ENCODE results near the gene OSBPL3. TPM values are rescaled to one million over a fixed set of nuclear protein-coding genes. Genes with fewer than 3 reads are reported as not detected.

Gene OSBPL3
- total RNA-seq, 1 experiment from 2014 or later: 8.6 TPM

DNA sequence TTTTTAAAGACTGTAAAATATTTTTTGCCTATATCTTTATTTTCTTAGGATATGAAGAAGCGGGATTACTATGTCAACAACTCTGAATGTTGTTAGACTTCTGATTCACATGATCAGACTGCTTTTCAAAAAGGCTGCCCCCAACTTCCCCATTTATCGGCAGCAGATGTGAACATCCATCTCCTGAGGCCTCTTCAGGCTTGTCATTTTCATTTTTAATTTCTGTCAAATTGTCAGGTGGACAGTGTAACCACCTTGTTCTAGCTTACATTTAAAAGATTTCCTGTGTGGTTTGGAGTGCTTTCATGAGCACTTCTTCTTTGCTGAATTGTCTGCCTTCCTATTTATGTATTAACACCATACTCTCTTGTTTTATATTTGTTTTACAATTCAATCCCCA is 143.9 kb downstream of the OSBPL3 start:
- Histone ChIP-seq H3T11ph (ENCODE audit: low read length) (no peak overlapping the region), H3K27me3 (ENCODE audit: insufficient read depth, low read length) (no peaks in the 10 kb centered on the region), H2AFZ (ENCODE audit: low read length) (no peak overlapping the region), H3K9me3 (ENCODE audit: control insufficient read depth, low read depth, low read length) (no peaks in the 10 kb centered on the region), H2BK20ac (ENCODE audit: low read depth, low read length, poor library complexity, severe bottlenecking) (no peak overlapping the region), H3K79me2 (ENCODE audit: insufficient read depth, low read length) (no peaks in the 10 kb centered on the region), H2BK15ac (ENCODE audit: low read depth, low read length) (no peak overlapping the region), H3K23me2 (ENCODE audit: insufficient read length, low read depth, low read length, poor library complexity, severe bottlenecking) (no peaks in the 10 kb centered on the region), H2AK5ac (ENCODE audit: insufficient read length, low read length) (no peak overlapping the region), H4K8ac (replicated peaks; ENCODE audit: insufficient read length, low read depth, low read length) (no peak overlapping the region), H3K23ac (ENCODE audit: insufficient read length, low read depth, low read length) (no peak overlapping the region), H2BK120ac (ENCODE audit: low read depth, low read length, poor library complexity, severe bottlenecking) (no peak overlapping the region), H4K5ac (ENCODE audit: insufficient read length, low read depth, low read length) (no peak overlapping the region), H3K27ac (ENCODE audit: insufficient read length, low read depth, low read length) (no peak overlapping the region), H3K4ac (ENCODE audit: low read depth, low read length) (no peak overlapping the region), H3K14ac (ENCODE audit: insufficient read depth, low read length) (no peak overlapping the region), H3K4me2 (ENCODE audit: insufficient read depth, insufficient read length, low read length) (no peak overlapping the region), H3K56ac (ENCODE audit: insufficient read length, low read depth, low read length) (no peak overlapping the region), H2BK5ac (ENCODE audit: insufficient read length, low read length) (no peak overlapping the region), H3K9ac (ENCODE audit: extremely low read depth, insufficient read length, low read length) (no peak overlapping the region), H3K79me1 (ENCODE audit: insufficient read depth, low read depth, low read length, poor library complexity, severe bottlenecking) (no peaks in the 10 kb centered on the region), H2BK12ac (ENCODE audit: insufficient read length, low read depth, low read length) (no peak overlapping the region), H3K18ac (ENCODE audit: insufficient read length, low read depth, low read length) (no peak overlapping the region), H4K91ac (ENCODE audit: insufficient read length, low read depth, low read length) (no peak overlapping the region), H3K4me1 (ENCODE audit: insufficient read depth, low read length) (no peaks in the 10 kb centered on the region), H4K20me1 (ENCODE audit: control insufficient read depth, insufficient read depth, insufficient read length) (no peaks in the 10 kb centered on the region)
- no peak for DNase-seq
- Mint-ChIP-seq H3K4me3 (no peak overlapping the region), H3K4me1 (no peaks in the 10 kb centered on the region), H3K27me3 (ENCODE audit: low read depth) (no peaks in the 10 kb centered on the region), H3K9me3 (no peaks in the 10 kb centered on the region), H3K27ac (no peak overlapping the region), H3K36me3 (ENCODE audit: insufficient read depth in 1 of 3, low read depth in 3 of 3) (no peaks in the 10 kb centered on the region; a peak in 1 of 7 replicates)
- WGBS (ENCODE audit: extremely low coverage, insufficient read length, low lambda C conversion rate): no CpG with 5 or more reads among the region's 2 CpGs
- TF ChIP-seq, protein P1, sequence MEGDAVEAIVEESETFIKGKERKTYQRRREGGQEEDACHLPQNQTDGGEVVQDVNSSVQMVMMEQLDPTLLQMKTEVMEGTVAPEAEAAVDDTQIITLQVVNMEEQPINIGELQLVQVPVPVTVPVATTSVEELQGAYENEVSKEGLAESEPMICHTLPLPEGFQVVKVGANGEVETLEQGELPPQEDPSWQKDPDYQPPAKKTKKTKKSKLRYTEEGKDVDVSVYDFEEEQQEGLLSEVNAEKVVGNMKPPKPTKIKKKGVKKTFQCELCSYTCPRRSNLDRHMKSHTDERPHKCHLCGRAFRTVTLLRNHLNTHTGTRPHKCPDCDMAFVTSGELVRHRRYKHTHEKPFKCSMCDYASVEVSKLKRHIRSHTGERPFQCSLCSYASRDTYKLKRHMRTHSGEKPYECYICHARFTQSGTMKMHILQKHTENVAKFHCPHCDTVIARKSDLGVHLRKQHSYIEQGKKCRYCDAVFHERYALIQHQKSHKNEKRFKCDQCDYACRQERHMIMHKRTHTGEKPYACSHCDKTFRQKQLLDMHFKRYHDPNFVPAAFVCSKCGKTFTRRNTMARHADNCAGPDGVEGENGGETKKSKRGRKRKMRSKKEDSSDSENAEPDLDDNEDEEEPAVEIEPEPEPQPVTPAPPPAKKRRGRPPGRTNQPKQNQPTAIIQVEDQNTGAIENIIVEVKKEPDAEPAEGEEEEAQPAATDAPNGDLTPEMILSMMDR (conservative IDR thresholded peaks at IDR 0.05): no peak

All from H9 (cell line).